ENCODE data around the gene RGMA. TPM values are rescaled to one million over a fixed set of nuclear protein-coding genes. Genes with fewer than 3 reads are reported as not detected.

The RGMA gene
- polyA plus RNA-seq, 4 donors, result 1.1 to 15.2 (median 2.1) TPM; not detected in 1

- no peak overlapping the region for H3K4me3 ChIP-seq (ENCODE audit: low read depth in 1 of 3, low read length in 3 of 3)
- peaks cover 0 to 4% (median 0%) of the 10 kb centered on the region in 3 donors for H3K4me1 ChIP-seq (ENCODE audit: control insufficient read depth in 3 of 3, insufficient read depth in 2 of 3, low read depth in 1 of 3, low read length in 2 of 3)
- H3K36me3 ChIP-seq (ENCODE audit: control insufficient read depth in 3 of 3, insufficient read depth in 2 of 3, low read depth in 1 of 3, low read length in 3 of 3), result peaks cover 8 to 33% (median 12%) of the 10 kb centered on the region in 3 donors
- WGBS, 3 donors, result 32 to 59% (median 36%) methylated on average over 10 to 12 of the region's 12 CpGs
- FAIRE-seq, result no peak
- DNase-seq, result peak in 1 of 2 donors; percentile 58
- no peaks in the 10 kb centered on the region for H3K27me3 ChIP-seq (ENCODE audit: control insufficient read depth in 3 of 3, insufficient read depth in 3 of 3, low read length in 3 of 3)
- no peaks in the 10 kb centered on the region for H3K9me3 ChIP-seq (ENCODE audit: control insufficient read depth in 2 of 2, insufficient read depth in 1 of 2, low read depth in 1 of 2, low read length in 1 of 2)
- H3K27ac ChIP-seq (ENCODE audit: low read depth in 1 of 3, low read length in 2 of 3), result no peak overlapping the region
Observed at GRCh38 chr15:93029836-93030429, 59.1 kb downstream of the RGMA start.

DNA sequence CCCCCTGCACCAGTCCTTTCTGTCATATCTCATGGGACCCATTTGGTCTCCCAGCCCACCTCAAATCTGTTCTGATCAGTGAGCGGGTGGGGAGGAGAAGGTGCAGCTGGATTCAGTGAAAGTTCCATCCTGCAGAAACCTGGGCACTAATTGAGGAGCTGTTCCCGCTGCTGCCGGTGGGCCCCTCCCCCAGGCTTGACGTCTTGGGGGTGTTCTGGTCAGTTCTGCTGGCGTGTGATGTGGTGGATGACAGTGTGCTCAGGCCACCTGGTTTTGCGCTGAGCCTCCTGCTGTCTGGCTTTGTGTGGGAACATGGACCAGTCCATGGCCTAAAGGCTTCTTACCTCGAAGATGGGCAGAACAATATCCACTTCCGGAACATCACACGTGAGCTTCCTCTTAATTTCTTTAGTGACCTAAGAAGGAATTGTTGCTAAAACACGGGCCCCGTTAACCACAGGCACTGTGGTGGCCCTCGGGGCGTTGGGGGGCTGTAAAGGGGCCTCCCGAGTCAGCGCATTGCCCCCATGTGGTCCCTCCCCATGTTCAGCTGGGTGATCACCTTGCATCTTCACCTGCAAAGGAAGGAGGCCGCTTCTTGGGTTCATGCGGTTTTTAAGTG lies 59.7 kb downstream of the RGMA start:
- 32 to 59% (median 42%) methylated on average over 17 of the region's 17 CpGs for WGBS, 3 donors
- Histone ChIP-seq H3K27me3 (ENCODE audit: control insufficient read depth in 3 of 3, insufficient read depth in 3 of 3, low read length in 3 of 3) (no peaks in the 10 kb centered on the region), H3K4me1 (ENCODE audit: control insufficient read depth in 3 of 3, insufficient read depth in 2 of 3, low read depth in 1 of 3, low read length in 2 of 3) (peaks cover 0 to 4% (median 0%) of the 10 kb centered on the region in 3 donors), H3K4me3 (ENCODE audit: low read depth in 1 of 3, low read length in 3 of 3) (no peak overlapping the region), H3K9me3 (ENCODE audit: control insufficient read depth in 2 of 2, insufficient read depth in 1 of 2, low read depth in 1 of 2, low read length in 1 of 2) (no peaks in the 10 kb centered on the region), H3K27ac (ENCODE audit: low read depth in 1 of 3, low read length in 2 of 3) (peak overlapping the region in 1 of 3 donors; percentile 49), H3K36me3 (ENCODE audit: control insufficient read depth in 3 of 3, insufficient read depth in 2 of 3, low read depth in 1 of 3, low read length in 3 of 3) (peaks cover 14 to 39% (median 18%) of the 10 kb centered on the region in 3 donors)
- DNase-seq (peak in 1 of 2 donors; percentile 7), FAIRE-seq (no peak)

DNA sequence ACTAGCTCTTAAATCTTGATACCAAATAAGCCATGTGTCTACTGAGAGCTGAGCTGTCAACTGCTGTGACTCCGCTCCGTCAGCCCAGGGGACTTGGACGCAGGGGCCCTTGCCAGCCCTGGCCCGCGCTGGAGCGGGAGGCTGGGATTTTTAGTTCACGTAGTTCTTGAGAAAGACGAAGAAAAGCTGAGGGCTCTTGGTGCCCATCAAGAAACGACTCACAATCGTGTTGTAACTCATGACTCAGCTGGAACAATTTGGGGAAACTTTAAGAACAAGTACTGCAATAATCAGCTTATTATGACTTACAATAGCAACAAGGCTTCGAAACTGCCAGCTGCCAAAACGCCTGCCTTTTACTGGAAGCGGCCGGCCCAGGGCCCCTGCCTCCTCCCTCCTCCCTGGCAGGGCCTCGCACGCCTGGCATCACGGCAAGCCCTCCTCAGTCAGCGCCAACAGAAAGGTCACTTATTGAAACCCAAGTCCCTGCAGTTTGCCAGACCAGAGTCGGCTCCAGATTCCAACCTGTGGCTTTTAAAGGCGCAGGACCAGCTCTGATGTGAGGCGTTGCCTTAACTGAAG lies 60.3 kb downstream of the RGMA start:
- Histone ChIP-seq H3K9me3 (ENCODE audit: control insufficient read depth in 2 of 2, insufficient read depth in 1 of 2, low read depth in 1 of 2, low read length in 1 of 2) (no peaks in the 10 kb centered on the region), H3K36me3 (ENCODE audit: control insufficient read depth in 3 of 3, insufficient read depth in 2 of 3, low read depth in 1 of 3, low read length in 3 of 3) (peaks cover 15 to 41% (median 20%) of the 10 kb centered on the region in 3 donors), H3K27ac (ENCODE audit: low read depth in 1 of 3, low read length in 2 of 3) (peak overlapping the region in 1 of 3 donors; percentile 77), H3K4me3 (ENCODE audit: low read depth in 1 of 3, low read length in 3 of 3) (no peak overlapping the region), H3K27me3 (ENCODE audit: control insufficient read depth in 3 of 3, insufficient read depth in 3 of 3, low read length in 3 of 3) (no peaks in the 10 kb centered on the region), H3K4me1 (ENCODE audit: control insufficient read depth in 3 of 3, insufficient read depth in 2 of 3, low read depth in 1 of 3, low read length in 2 of 3) (peaks cover 0 to 4% (median 0%) of the 10 kb centered on the region in 3 donors)
- FAIRE-seq (no peak), DNase-seq (no peak)
- 48 to 56% (median 54%) methylated on average over 21 of the region's 21 CpGs for WGBS, 3 donors

GRCh38 chr15:93028111-93028631 lies 60.8 kb downstream of the RGMA start:
- Histone ChIP-seq H3K36me3 (ENCODE audit: control insufficient read depth in 3 of 3, insufficient read depth in 2 of 3, low read depth in 1 of 3, low read length in 3 of 3) (peaks cover 17 to 41% (median 20%) of the 10 kb centered on the region in 3 donors), H3K27ac (ENCODE audit: low read depth in 1 of 3, low read length in 2 of 3) (peak overlapping the region in 1 of 3 donors; percentile 77), H3K9me3 (ENCODE audit: control insufficient read depth in 2 of 2, insufficient read depth in 1 of 2, low read depth in 1 of 2, low read length in 1 of 2) (no peaks in the 10 kb centered on the region), H3K4me3 (ENCODE audit: low read depth in 1 of 3, low read length in 3 of 3) (no peak overlapping the region), H3K4me1 (ENCODE audit: control insufficient read depth in 3 of 3, insufficient read depth in 2 of 3, low read depth in 1 of 3, low read length in 2 of 3) (peaks cover 0 to 4% (median 0%) of the 10 kb centered on the region in 3 donors), H3K27me3 (ENCODE audit: control insufficient read depth in 3 of 3, insufficient read depth in 3 of 3, low read length in 3 of 3) (no peaks in the 10 kb centered on the region)
- DNase-seq (no peak), FAIRE-seq (no peak)
- 66 to 70% (median 68%) methylated on average over 13 of the region's 13 CpGs for WGBS, 3 donors

- no peaks in the 10 kb centered on the region for H3K27me3 ChIP-seq (ENCODE audit: control insufficient read depth in 3 of 3, insufficient read depth in 3 of 3, low read length in 3 of 3)
- no peak for DNase-seq
- WGBS, 3 donors, result 87 to 90% (median 88%) methylated on average over 10 of the region's 10 CpGs
- no peak for FAIRE-seq
- no peak overlapping the region for H3K4me3 ChIP-seq (ENCODE audit: low read depth in 1 of 3, low read length in 3 of 3)
- H3K4me1 ChIP-seq (ENCODE audit: control insufficient read depth in 3 of 3, insufficient read depth in 2 of 3, low read depth in 1 of 3, low read length in 2 of 3), result peaks cover 0 to 4% (median 0%) of the 10 kb centered on the region in 3 donors
- H3K27ac ChIP-seq (ENCODE audit: low read depth in 1 of 3, low read length in 2 of 3), result peak overlapping the region in 1 of 3 donors; percentile 8
- peaks cover 21 to 44% (median 23%) of the 10 kb centered on the region in 3 donors for H3K36me3 ChIP-seq (ENCODE audit: control insufficient read depth in 3 of 3, insufficient read depth in 2 of 3, low read depth in 1 of 3, low read length in 3 of 3)
- H3K9me3 ChIP-seq (ENCODE audit: control insufficient read depth in 2 of 2, insufficient read depth in 1 of 2, low read depth in 1 of 2, low read length in 1 of 2), result no peaks in the 10 kb centered on the region
Observed at GRCh38 chr15:93027413-93027812, 61.6 kb downstream of the RGMA start.

DNA sequence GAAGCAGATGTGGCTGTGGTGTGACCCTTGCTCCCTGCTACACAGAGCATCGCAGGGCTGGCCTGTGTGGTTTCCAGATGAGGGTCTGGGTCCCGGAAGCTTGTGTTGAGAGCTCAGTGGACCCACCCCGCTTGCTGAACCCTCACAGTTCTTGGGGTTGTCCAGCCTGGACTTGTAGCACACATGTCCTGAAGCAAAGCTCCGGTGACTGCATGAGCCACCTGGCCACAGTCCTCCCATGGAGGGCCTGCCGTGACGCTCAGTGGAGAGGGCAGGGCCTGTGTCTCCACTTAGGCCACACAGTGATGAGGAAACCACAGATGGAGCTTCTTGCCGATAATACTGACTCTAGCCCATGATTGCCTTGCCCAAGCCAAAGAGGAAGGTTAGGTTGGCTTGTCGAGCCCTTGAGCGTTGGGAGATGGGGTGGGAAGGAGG lies 62.6 kb downstream of the RGMA start:
- H3K27ac ChIP-seq (ENCODE audit: low read depth in 1 of 3, low read length in 2 of 3), result no peak overlapping the region
- H3K27me3 ChIP-seq (ENCODE audit: control insufficient read depth in 3 of 3, insufficient read depth in 3 of 3, low read length in 3 of 3), result no peaks in the 10 kb centered on the region
- FAIRE-seq, result no peak
- H3K4me3 ChIP-seq (ENCODE audit: low read depth in 1 of 3, low read length in 3 of 3), result no peak overlapping the region
- DNase-seq, result no peak
- 87 to 90% (median 89%) methylated on average over 9 of the region's 9 CpGs for WGBS, 3 donors
- no peaks in the 10 kb centered on the region for H3K9me3 ChIP-seq (ENCODE audit: control insufficient read depth in 2 of 2, insufficient read depth in 1 of 2, low read depth in 1 of 2, low read length in 1 of 2)
- peaks cover 0 to 4% (median 0%) of the 10 kb centered on the region in 3 donors for H3K4me1 ChIP-seq (ENCODE audit: control insufficient read depth in 3 of 3, insufficient read depth in 2 of 3, low read depth in 1 of 3, low read length in 2 of 3)
- H3K36me3 ChIP-seq (ENCODE audit: control insufficient read depth in 3 of 3, insufficient read depth in 2 of 3, low read depth in 1 of 3, low read length in 3 of 3), result peaks cover 29 to 50% (median 31%) of the 10 kb centered on the region in 3 donors

DNA sequence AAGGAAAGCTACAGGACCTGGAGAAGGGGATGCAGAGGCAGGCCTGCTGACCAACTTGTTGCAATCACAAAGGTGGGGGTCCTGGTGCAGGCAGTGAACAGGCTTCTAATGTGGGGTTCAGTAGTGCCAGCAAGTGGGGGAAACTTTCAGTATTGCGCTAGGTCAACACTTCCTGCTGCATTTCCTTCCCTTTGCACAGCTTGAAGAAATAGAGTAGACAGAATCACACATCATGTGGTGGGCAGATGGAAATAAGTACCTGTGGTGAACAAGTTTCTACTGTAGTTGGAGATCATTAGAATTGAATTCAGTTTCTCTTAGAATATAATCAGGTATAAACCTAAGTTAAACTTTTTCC lies 63.4 kb downstream of the RGMA start:
- Histone ChIP-seq H3K36me3 (ENCODE audit: control insufficient read depth in 3 of 3, insufficient read depth in 2 of 3, low read depth in 1 of 3, low read length in 3 of 3) (peaks cover 32 to 53% (median 32%) of the 10 kb centered on the region in 3 donors), H3K27me3 (ENCODE audit: control insufficient read depth in 3 of 3, insufficient read depth in 3 of 3, low read length in 3 of 3) (no peaks in the 10 kb centered on the region), H3K4me1 (ENCODE audit: control insufficient read depth in 3 of 3, insufficient read depth in 2 of 3, low read depth in 1 of 3, low read length in 2 of 3) (peaks cover 0 to 4% (median 0%) of the 10 kb centered on the region in 3 donors), H3K27ac (ENCODE audit: low read depth in 1 of 3, low read length in 2 of 3) (peak overlapping the region in 1 of 3 donors; percentile 27), H3K4me3 (ENCODE audit: low read depth in 1 of 3, low read length in 3 of 3) (no peak overlapping the region), H3K9me3 (ENCODE audit: control insufficient read depth in 2 of 2, insufficient read depth in 1 of 2, low read depth in 1 of 2, low read length in 1 of 2) (no peaks in the 10 kb centered on the region)
- no peak for DNase-seq
- 68 to 100% (median 74%) methylated on average over 1 of the region's 1 CpG for WGBS, 3 donors
- FAIRE-seq, result no peak
